Neuronal stem cell (in vitro differentiated cells): ENCODE data around the gene ABHD17B. TPM values are rescaled to one million over a fixed set of nuclear protein-coding genes. Genes with fewer than 3 reads are reported as not detected.
"Not testable (repeated sequence)": the region's sequence is repeated elsewhere in the genome, so short reads cannot be mapped to it uniquely, and the experiment has no call there.

ENCODE experiments used
- DNase-seq: peaks from one replicate; pipeline ENCODE4 v3.0.0-alpha.2; 2013; ENCODE audit warnings: low spot score
- H2AFZ ChIP-seq: one replicate; pipeline ENCODE4 v1.6.1; 2013; ENCODE audit warnings: mild to moderate bottlenecking, low read length, inconsistent platforms
- H2AK5ac ChIP-seq: 2 replicates; pipeline ENCODE4 v1.6.1; 2013; ENCODE audit warnings: low read depth, mild to moderate bottlenecking, inconsistent platforms, low read length, moderate library complexity, mixed read lengths
- H2BK120ac ChIP-seq: 2 replicates; pipeline ENCODE4 v1.6.1; 2013; ENCODE audit warnings: low read depth, mild to moderate bottlenecking, inconsistent platforms, low read length, moderate library complexity, mixed read lengths
- H2BK12ac ChIP-seq: one replicate; pipeline ENCODE4 v1.6.1; 2013; ENCODE audit warnings: low read length, inconsistent platforms
- H2BK15ac ChIP-seq: 2 replicates; pipeline ENCODE4 v1.6.1; 2013; ENCODE audit warnings: mild to moderate bottlenecking, low read length, inconsistent platforms, mixed read lengths
- H2BK5ac ChIP-seq: one replicate; pipeline ENCODE4 v1.6.1; 2013; ENCODE audit warnings: inconsistent platforms, mild to moderate bottlenecking, low read length, moderate library complexity
- H3K14ac ChIP-seq: one replicate; pipeline ENCODE4 v1.6.1; 2013; ENCODE audit warnings: low read length, inconsistent platforms
- H3K18ac ChIP-seq: 2 replicates; pipeline ENCODE4 v1.6.1; 2013; ENCODE audit warnings: low read length, inconsistent platforms
- H3K23ac ChIP-seq: 2 replicates; pipeline ENCODE4 v1.6.1; 2013; ENCODE audit warnings: low read depth, mild to moderate bottlenecking, mixed read lengths, low read length, inconsistent platforms; ENCODE audit not compliant: poor library complexity
- H3K27ac ChIP-seq: replicated peaks from 3 replicates; pipeline ENCODE4 v1.5.1; 2013; ENCODE audit warnings: low read length, inconsistent platforms
- H3K27me3 ChIP-seq, 3 experiments: 2 replicates each; pipeline ENCODE4 v1.6.1; 2013; ENCODE audit warnings: low read length in 3 of 3, mild to moderate bottlenecking in 2 of 3, inconsistent platforms in 1 of 3, low read depth in 1 of 3, mixed read lengths in 1 of 3, moderate library complexity in 1 of 3; ENCODE audit not compliant: control insufficient read depth in 3 of 3, insufficient read depth in 3 of 3
- H3K36me3 ChIP-seq, 2 donors: replicated peaks in 1 of 2; 2 replicates each; pipeline ENCODE4 v1.6.1; 2013; ENCODE audit warnings: low read length in 2 of 2; ENCODE audit not compliant: control insufficient read depth in 2 of 2, insufficient read depth in 2 of 2
- H3K4ac ChIP-seq: 2 replicates; pipeline ENCODE4 v1.6.1; 2013; ENCODE audit warnings: inconsistent platforms, mild to moderate bottlenecking, low read length, moderate library complexity
- H3K4me1 ChIP-seq, 2 donors: 1 replicate in 1 of 2; 2 replicates in 1 of 2; pipeline ENCODE4 v1.6.1; 2013; ENCODE audit warnings: low read length in 2 of 2, low read depth in 1 of 2; ENCODE audit not compliant: control insufficient read depth in 2 of 2, insufficient read depth in 1 of 2
- H3K4me2 ChIP-seq: one replicate; pipeline ENCODE4 v1.6.1; 2013; ENCODE audit warnings: mild to moderate bottlenecking, low read length, inconsistent platforms; ENCODE audit not compliant: insufficient read depth, poor library complexity, severe bottlenecking
- H3K4me3 ChIP-seq, 2 donors: 2 replicates each; pipeline ENCODE4 v1.5.1; 2013; ENCODE audit warnings: low read length in 2 of 2, mild to moderate bottlenecking in 2 of 2, inconsistent platforms in 1 of 2, moderate library complexity in 1 of 2
- H3K79me1 ChIP-seq: one replicate; pipeline ENCODE4 v1.6.1; 2013; ENCODE audit warnings: low read depth, mild to moderate bottlenecking, inconsistent platforms, low read length, moderate library complexity
- H3K9ac ChIP-seq: one replicate; pipeline ENCODE4 v1.6.1; 2013; ENCODE audit warnings: mild to moderate bottlenecking, low read depth, low read length, inconsistent platforms; ENCODE audit not compliant: poor library complexity
- H3K9me3 ChIP-seq, 2 donors: replicated peaks in 1 of 2; 2 replicates each; pipeline versions ENCODE3 to v1.6.1; 2013; ENCODE audit warnings: low read length in 2 of 2, mild to moderate bottlenecking in 2 of 2, inconsistent platforms in 1 of 2, low read depth in 1 of 2, mixed read lengths in 1 of 2, moderate library complexity in 1 of 2; ENCODE audit not compliant: control insufficient read depth in 2 of 2, insufficient read depth in 1 of 2
- H4K8ac ChIP-seq: one replicate; pipeline ENCODE4 v1.6.1; 2013; ENCODE audit warnings: low read depth, mild to moderate bottlenecking, inconsistent platforms, low read length, moderate library complexity
- H4K91ac ChIP-seq: one replicate; pipeline ENCODE4 v1.6.1; 2013; ENCODE audit warnings: low read length, low read depth, mild to moderate bottlenecking, inconsistent platforms; ENCODE audit not compliant: poor library complexity
- WGBS, 2 donors: extraction: QIAGEN DNeasy Blood & Tissue Kit; methylation state at CpG; one replicate each; pipeline ENCODE4 v1.1.7; 2013; ENCODE audit warnings: missing lambda C conversion rate in 2 of 2, mixed read lengths in 1 of 2; ENCODE audit not compliant: insufficient read length in 2 of 2, insufficient replicate concordance in 1 of 2; ENCODE audit errors: extremely low coverage in 2 of 2; 5-methylcytosine and 5-hydroxymethylcytosine counted together
- polyA plus RNA-seq, 2 experiments: library from polyadenylated mRNA; stranded (reverse); fragments of 200-250 nt; gene quantifications; one replicate each; pipeline ENCODE4 v1.2.3, GENCODE V29; 2013

The ABHD17B gene
- polyA plus RNA-seq (2013, experiment 1 of 2) = 31.2 TPM
- 30.9 TPM for polyA plus RNA-seq (2013, experiment 2 of 2)

DNA sequence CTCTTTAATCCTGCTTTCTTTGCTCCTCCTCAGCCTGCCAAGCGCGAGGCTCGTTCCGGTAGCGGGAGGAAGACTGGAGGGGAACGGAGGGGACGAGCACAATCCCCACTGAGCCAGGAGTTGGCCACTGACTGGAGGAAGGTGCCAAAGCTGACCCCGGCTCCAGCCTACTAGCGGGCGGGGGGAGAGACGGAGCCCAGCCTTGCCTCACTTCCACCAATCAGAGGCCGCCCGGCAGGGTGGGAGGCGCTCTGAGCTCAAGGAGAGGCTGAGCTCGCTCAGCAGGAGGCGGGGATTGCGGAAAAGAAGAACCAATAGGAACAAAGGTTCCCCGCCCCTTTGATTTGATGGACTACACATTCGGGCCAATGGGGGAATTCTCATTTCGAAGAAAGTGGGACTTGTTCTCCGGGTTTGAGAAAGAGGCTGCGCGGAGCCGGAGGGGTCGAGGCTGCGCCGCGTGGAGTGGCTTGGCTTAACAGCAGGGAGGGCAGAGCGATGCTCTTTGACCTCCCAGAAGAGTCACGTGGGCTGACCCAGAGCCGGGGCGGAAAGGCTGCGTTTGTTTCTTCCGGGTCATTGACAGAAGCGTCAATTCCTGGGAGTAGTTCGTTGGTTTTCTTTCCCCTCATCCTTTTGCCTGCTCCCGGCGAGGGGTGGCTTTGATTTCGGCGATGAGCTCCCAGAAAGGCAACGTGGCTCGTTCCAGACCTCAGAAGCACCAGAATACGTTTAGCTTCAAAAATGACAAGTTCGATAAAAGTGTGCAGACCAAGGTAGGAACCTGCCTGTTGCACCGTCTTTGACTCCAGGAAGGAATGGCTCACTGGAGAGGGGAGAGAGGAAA is at the start of gene ABHD17B, which contains the start of gene C9orf85:
Gene ABHD17B, minus strand, starts transcription at position 133 of the 847 bp plus-strand sequence. CDS start 36,113 bp downstream, outside the sequence.
Gene C9orf85, plus strand, starts transcription at position 579 of the 847 bp plus-strand sequence. Its CDS starts 96 bp downstream, at position 675.
- Histone ChIP-seq H3K4me2 (peak within 1 kb of the TSS; percentile 61), H3K36me3 (peaks cover 3 to 12% of the 10 kb centered on the region in 2 donors), H3K9ac (peak within 1 kb of the TSS; percentile 99), H3K27ac (peak within 1 kb of the TSS; percentile 95), H3K14ac (no peak within 1 kb of the TSS), H2BK12ac (no peak within 1 kb of the TSS), H2BK15ac (no peak within 1 kb of the TSS), H2BK120ac (no peak within 1 kb of the TSS), H2AK5ac (peak within 1 kb of the TSS; percentile 90), H3K18ac (peak within 1 kb of the TSS; percentile 98), H3K9me3 (no peaks in the 10 kb centered on the region), H3K4me3 (peak within 1 kb of the TSS; percentile 95), H2BK5ac (peak within 1 kb of the TSS; percentile 99), H3K23ac (peak within 1 kb of the TSS; percentile 70), H4K91ac (no peak within 1 kb of the TSS), H3K27me3 (no peaks in the 10 kb centered on the region), H3K4ac (no peak within 1 kb of the TSS), H4K8ac (no peak within 1 kb of the TSS), H3K79me1 (peaks cover 2% of the 10 kb centered on the region), H2AFZ (peak within 1 kb of the TSS; percentile 87), H3K4me1 (peaks cover 0 to 2% of the 10 kb centered on the region in 2 donors)
- WGBS, 2 donors = no CpG with 5 or more reads among the region's 45 CpGs
- peak; percentile 100 for DNase-seq

DNA sequence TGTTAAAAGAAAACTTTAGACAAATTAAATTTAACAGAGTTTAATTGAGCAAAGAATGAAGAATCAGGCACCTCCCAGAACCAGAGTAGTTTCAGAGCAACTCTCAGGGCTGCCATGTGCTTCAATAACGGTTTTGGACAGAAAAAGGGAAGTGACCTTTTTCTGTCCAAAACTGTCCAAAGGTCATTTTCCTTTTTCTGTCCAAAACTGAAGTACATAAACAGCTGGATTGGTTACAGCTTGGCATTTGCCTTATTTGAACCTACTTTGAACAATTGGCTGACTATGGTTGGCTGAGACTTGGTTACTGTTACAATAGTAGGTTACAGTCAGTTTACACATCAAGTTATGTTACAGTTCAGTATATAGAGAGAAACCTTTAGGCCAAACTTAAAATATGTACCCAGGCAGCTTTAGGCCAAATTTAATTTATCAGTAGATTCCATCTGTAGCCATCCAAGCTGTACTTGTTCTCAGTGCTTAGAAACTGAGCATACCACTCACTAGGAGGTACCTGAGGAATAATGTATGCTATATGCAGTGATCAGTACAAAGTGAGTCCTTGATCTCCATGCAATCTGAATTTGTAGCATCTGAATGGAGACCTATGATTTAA is 44.4 kb upstream of the ABHD17B start:
- Histone ChIP-seq H3K9ac (no peak overlapping the region), H3K4me3 (no peak overlapping the region), H2BK120ac (no peak overlapping the region), H3K4ac (no peak overlapping the region), H3K79me1 (no peaks in the 10 kb centered on the region), H3K4me2 (no peak overlapping the region), H3K4me1 (no peaks in the 10 kb centered on the region), H3K18ac (no peak overlapping the region), H2BK15ac (no peak overlapping the region), H2BK12ac (no peak overlapping the region), H2AK5ac (no peak overlapping the region), H3K27me3 (no peaks in the 10 kb centered on the region), H3K23ac (no peak overlapping the region), H4K91ac (no peak overlapping the region), H3K27ac (no peak overlapping the region), H3K36me3 (peaks cover 0 to 7% of the 10 kb centered on the region in 2 donors), H3K14ac (no peak overlapping the region), H3K9me3 (no peaks in the 10 kb centered on the region), H2BK5ac (no peak overlapping the region), H4K8ac (no peak overlapping the region), H2AFZ (no peak overlapping the region)
- no peak for DNase-seq
- no CpG with 5 or more reads among the region's 1 CpG for WGBS, 2 donors

DNA sequence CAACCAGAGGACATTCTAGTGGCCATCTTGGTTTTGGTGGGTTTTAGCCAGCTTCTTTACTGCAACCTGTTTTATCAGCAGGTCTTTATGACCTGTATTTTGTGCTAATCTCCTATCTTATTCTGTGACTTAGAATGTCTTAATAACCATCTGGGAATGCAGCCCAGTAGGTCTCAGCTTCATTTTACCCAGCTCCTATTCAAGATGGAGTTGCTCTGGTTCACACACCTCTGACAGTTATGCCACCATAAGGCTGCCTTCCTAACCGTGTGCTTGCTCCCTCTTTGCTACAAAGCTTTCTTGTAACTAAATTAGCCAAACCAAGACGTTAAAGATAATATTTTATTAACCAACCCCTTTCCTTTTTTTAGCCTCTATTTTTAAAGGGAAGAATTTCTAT is 43.7 kb upstream of the ABHD17B start:
- H3K4me3 ChIP-seq, H3K79me1 ChIP-seq, H3K9me3 ChIP-seq, H3K9ac ChIP-seq, H2BK12ac ChIP-seq, H3K4me2 ChIP-seq, H2BK5ac ChIP-seq, DNase-seq, H3K18ac ChIP-seq, H3K27ac ChIP-seq, H3K23ac ChIP-seq, H3K27me3 ChIP-seq, H2BK120ac ChIP-seq, H2AFZ ChIP-seq, H3K4ac ChIP-seq, H3K14ac ChIP-seq, H2BK15ac ChIP-seq, H4K8ac ChIP-seq, H2AK5ac ChIP-seq, H3K4me1 ChIP-seq, H4K91ac ChIP-seq: not testable (repeated sequence)
- WGBS, 2 donors = no CpG with 5 or more reads among the region's 2 CpGs
- peaks cover 0 to 13% of the 10 kb centered on the region in 2 donors for H3K36me3 ChIP-seq
